Mucosa of descending colon (tissue), 3 donors: Measurements from ENCODE around the gene NRROS. TPM values are rescaled to one million over a fixed set of nuclear protein-coding genes. Genes with fewer than 3 reads are reported as not detected.

Source experiments
- ATAC-seq: fragments of 200-7000 bp; cut with Tn5 transposase; one replicate; pipeline ENCODE4 v1.9.1; 2020; ENCODE audit warnings: mild to moderate bottlenecking, moderate library complexity
- DNase-seq, 3 donors: peaks; one replicate each; pipeline ENCODE4 v3.0.0-alpha.2; 2020
- H3K36me3 ChIP-seq: fragments of 200-600 bp; one replicate; pipeline ENCODE4 v1.8.0; 2021; ENCODE audit warnings: low read depth, mild to moderate bottlenecking
- H3K4me1 ChIP-seq: fragments of 200-600 bp; one replicate; pipeline ENCODE4 v1.8.0; 2021; ENCODE audit warnings: low read depth, mild to moderate bottlenecking
- H3K4me3 ChIP-seq: fragments of 200-600 bp; one replicate; pipeline ENCODE4 v1.8.0; 2021; ENCODE audit warnings: mild to moderate bottlenecking
- H3K9me3 ChIP-seq: fragments of 200-600 bp; one replicate; pipeline ENCODE4 v1.8.0; 2021; ENCODE audit warnings: mild to moderate bottlenecking
- intact Hi-C, 2 donors: fragments of 100-400 bp; cut with DNase I in 1 of 2; cut with micrococcal nuclease in 1 of 2; formaldehyde crosslinking; loops; one replicate each; pipeline versions ENCODE4 v1.11.0 to v1.11.1; 2022; cut with DNase I, micrococcal nuclease
- total RNA-seq, 3 donors: library from RNA; stranded (reverse); fragmentation: NEBNext Ultra II Directional in 2 of 3; extraction: Animal tissue kit (Norgen Biotek cat#: 25700) in 2 of 3; gene quantifications; one replicate each; pipeline versions ENCODE4 v1.2.1 to v1.2.4, GENCODE V29; 2021 to 2023
- TF ChIP-seq, protein P1 (sequence below): fragments of 200-600 bp; IDR thresholded peaks from one replicate; pipeline ENCODE4 v1.8.0; 2022; ENCODE audit warnings: antibody characterized with exemption, mild to moderate bottlenecking
- donor health status: DM: no; HTN: no; CAD: no; lungs with moderate emphysema.
- donor health status: DM: no; HTN: no; CAD: no.
- donor health status: DM: no; HTN: yes; CAD: no.

NRROS gene
- total RNA-seq, 3 donors from 2014 or later = 1.1 to 6.0 (median 5.4) TPM

- Histone ChIP-seq H3K9me3 (no peaks in the 10 kb centered on the region), H3K4me1 (no peaks in the 10 kb centered on the region), H3K36me3 (no peaks in the 10 kb centered on the region), H3K4me3 (no peak overlapping the region)
- DNase-seq (no peak), ATAC-seq (no peak)
- TF ChIP-seq, protein P1, sequence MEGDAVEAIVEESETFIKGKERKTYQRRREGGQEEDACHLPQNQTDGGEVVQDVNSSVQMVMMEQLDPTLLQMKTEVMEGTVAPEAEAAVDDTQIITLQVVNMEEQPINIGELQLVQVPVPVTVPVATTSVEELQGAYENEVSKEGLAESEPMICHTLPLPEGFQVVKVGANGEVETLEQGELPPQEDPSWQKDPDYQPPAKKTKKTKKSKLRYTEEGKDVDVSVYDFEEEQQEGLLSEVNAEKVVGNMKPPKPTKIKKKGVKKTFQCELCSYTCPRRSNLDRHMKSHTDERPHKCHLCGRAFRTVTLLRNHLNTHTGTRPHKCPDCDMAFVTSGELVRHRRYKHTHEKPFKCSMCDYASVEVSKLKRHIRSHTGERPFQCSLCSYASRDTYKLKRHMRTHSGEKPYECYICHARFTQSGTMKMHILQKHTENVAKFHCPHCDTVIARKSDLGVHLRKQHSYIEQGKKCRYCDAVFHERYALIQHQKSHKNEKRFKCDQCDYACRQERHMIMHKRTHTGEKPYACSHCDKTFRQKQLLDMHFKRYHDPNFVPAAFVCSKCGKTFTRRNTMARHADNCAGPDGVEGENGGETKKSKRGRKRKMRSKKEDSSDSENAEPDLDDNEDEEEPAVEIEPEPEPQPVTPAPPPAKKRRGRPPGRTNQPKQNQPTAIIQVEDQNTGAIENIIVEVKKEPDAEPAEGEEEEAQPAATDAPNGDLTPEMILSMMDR = no peak
- intact Hi-C loops = no loop called here
Measured at GRCh38 chr3:196677931-196678330, 38.4 kb downstream of the NRROS start.

DNA sequence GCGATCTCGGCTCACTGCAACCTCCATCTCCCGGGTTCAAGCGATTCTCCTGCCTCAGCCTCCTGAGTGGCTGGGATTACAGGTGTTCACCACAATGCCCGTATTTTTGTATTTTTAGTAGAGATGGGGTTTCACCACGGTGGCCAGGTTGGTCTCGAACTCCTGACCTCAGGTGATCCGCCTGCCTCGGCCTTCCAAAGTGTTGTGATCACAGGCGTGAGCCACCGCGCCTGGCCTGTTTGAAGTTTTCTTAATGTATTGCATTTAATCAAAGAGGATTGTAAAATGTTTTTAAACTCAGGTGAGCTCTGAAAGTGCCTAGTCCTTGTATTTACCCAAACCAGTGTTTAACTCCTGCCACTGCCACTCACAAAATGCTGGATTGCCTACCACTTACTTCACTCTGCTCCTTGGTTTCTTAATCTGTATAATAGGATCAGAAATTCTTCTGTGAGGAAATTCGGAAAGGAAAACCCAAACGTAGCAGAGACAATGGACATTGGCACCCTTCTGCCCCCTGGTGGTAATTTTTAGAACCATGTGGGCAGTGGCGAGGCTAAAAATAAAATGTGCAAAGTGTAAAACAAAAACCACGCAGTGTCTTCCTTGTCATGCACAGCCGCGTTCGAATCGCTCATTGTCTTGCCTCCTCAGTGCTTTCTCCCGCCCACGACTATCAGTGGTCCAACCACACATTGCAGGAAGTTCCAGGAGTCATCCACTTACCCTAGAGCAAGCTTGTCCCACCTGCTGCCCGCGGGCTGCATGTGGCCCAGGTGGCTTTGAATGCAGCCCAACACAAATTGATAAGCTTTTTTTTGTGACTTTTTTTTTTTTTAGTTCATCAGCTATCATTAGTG, 45.3 kb downstream of the NRROS start:
- Histone ChIP-seq H3K36me3 (no peaks in the 10 kb centered on the region), H3K4me3 (no peak overlapping the region), H3K9me3 (no peaks in the 10 kb centered on the region), H3K4me1 (peaks cover 4% of the 10 kb centered on the region)
- intact Hi-C loops = loop anchor here (5.0 kb wide), 1 partner anchor 77 kb away; no protein-coding TSS in a partner anchor
- DNase-seq = peak in 2 of 3 donors; percentile 52 to 86
- peak; percentile 93 for ATAC-seq
- TF ChIP-seq, protein P1 = peak; percentile 56

DNA sequence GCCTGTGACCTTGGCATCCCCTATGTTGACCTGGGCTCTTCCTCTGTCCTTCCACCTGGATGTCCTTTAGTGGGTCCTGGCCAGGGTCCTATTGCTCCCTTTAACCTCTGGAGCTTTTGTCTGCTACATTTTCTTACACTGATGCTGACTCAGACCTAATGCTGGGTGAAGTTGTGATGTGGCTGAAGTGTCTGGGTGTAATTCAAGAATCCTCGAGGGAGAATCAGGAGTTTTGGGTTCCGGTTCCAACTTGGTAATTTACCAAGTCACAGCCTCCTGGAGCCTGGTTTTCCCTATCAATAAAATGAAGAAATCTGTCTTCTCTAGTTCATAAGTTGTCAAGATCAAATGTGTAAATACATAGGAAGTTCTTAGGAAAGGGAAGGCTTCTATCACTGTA, 46.9 kb downstream of the NRROS start:
- Histone ChIP-seq H3K9me3 (no peaks in the 10 kb centered on the region), H3K4me3 (no peak overlapping the region), H3K36me3 (no peaks in the 10 kb centered on the region), H3K4me1 (peaks cover 4% of the 10 kb centered on the region)
- TF ChIP-seq, protein P1 = no peak
- DNase-seq = no peak
- intact Hi-C loops = loop anchor here in 1 of 2 donors (5.0 kb wide), 1 partner anchor 79 kb away; no protein-coding TSS in a partner anchor
- no peak for ATAC-seq

- Histone ChIP-seq H3K9me3 (no peaks in the 10 kb centered on the region), H3K4me1 (peaks cover 4% of the 10 kb centered on the region), H3K36me3 (no peaks in the 10 kb centered on the region), H3K4me3 (no peak overlapping the region)
- peak; percentile 57 for ATAC-seq
- intact Hi-C loops = loop anchor here in 1 of 2 donors (5.0 kb wide), 1 partner anchor 81 kb away; no protein-coding TSS in a partner anchor
- DNase-seq = peak in 2 of 3 donors; percentile 24 to 64
- TF ChIP-seq, protein P1 = no peak
Measured at GRCh38 chr3:196688349-196688748, 48.9 kb downstream of the NRROS start.

DNA sequence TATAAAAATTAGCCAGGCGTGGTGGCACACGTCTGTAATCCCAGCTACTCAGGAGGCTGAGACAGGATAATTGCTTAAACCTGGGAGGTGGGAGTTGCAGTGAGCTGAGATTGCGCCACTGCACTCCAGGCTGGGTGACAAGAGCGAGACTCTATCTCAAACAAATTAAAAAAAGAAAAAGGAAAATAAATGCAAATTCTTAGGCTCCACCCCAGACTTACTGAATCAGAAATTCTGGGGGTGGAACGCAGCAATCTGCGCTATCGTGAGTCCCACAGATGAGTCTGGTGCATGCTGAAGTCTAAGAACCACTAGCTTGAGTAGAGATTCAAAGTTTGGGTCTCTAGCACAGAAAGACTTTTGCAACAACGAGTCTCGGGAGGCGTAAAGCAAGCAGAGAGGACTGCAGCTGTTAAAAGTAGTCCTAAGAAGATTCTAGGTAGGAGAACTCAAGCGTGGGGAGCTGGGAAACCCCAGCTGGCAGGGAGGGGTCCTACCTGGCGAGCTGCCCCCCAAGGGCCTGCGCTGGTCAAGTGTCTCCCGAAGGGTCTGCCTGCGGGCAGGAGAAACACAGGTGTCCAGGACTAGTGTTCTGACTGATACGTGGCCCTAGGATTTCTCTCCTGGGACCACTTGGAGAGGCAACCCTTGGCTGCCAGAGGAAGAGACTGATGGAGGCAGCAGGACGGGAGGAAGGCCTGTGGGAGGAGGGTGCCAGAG, 50.6 kb downstream of the NRROS start:
- ATAC-seq (no peak), DNase-seq (no peak)
- Histone ChIP-seq H3K4me3 (no peak overlapping the region), H3K4me1 (no peaks in the 10 kb centered on the region), H3K36me3 (no peaks in the 10 kb centered on the region), H3K9me3 (no peaks in the 10 kb centered on the region)
- intact Hi-C loops = loop anchor here in 1 of 2 donors (5.0 kb wide), 1 partner anchor 83 kb away; no protein-coding TSS in a partner anchor
- TF ChIP-seq, protein P1 = no peak
